Left ventricle myocardium inferior (tissue), 1 donor: ENCODE measurements around the gene CYBC1. TPM values are rescaled to one million over a fixed set of nuclear protein-coding genes. Genes with fewer than 3 reads are reported as not detected.

Experiments
- DNase-seq: peaks from one replicate; pipeline ENCODE4 v3.0.0-alpha.2; 2020
- H3K27ac ChIP-seq: fragments of 200-600 bp; replicated peaks from 2 replicates; pipeline ENCODE4 v1.8.0; 2021
- H3K27me3 ChIP-seq: fragments of 200-600 bp; 2 replicates; pipeline ENCODE4 v1.8.0; 2021; ENCODE audit warnings: low read depth
- H3K36me3 ChIP-seq: fragments of 200-600 bp; 2 replicates; pipeline ENCODE4 v1.8.0; 2021
- H3K4me1 ChIP-seq: fragments of 200-600 bp; 2 replicates; pipeline ENCODE4 v1.8.0; 2021
- H3K4me3 ChIP-seq: fragments of 200-600 bp; 2 replicates; pipeline ENCODE4 v1.8.0; 2021; ENCODE audit warnings: mild to moderate bottlenecking, moderate library complexity
- H3K9me3 ChIP-seq: fragments of 200-600 bp; replicated peaks from 2 replicates; pipeline ENCODE4 v1.8.0; 2021
- intact Hi-C: fragments of 100-400 bp; cut with micrococcal nuclease; formaldehyde crosslinking; loops from one replicate; pipeline ENCODE4 v1.11.0; 2022
- long read RNA-seq: library from polyadenylated mRNA; unstranded; transcript quantifications from one replicate; pipeline ENCODE4 v2.0.0, GENCODE V29; 2021
- total RNA-seq: library from RNA; stranded (reverse); fragmentation: NEBNext Ultra II Directional; extraction: Animal tissue kit (Norgen Biotek cat#: 25700); gene quantifications from one replicate; pipeline ENCODE4 v1.2.1, GENCODE V29; 2021
- TF ChIP-seq, protein P1 (sequence below): fragments of 200-600 bp; IDR thresholded peaks from 2 replicates; pipeline ENCODE4 v1.8.0; 2021; ENCODE audit warnings: antibody characterized with exemption, mild to moderate bottlenecking, borderline replicate concordance
- donor health status: DM: no; HTN: yes; CAD: no; lungs with severe emphysema.

Gene CYBC1
- total RNA-seq = 23.8 TPM
- long read RNA-seq, full-length matches to known transcripts = 34 of 53 reads
- long read RNA-seq, partial matches to known transcripts = 9 of 53 reads
- long read RNA-seq, other reads (novel, unspliced or antisense) = 10 of 53 reads

DNA sequence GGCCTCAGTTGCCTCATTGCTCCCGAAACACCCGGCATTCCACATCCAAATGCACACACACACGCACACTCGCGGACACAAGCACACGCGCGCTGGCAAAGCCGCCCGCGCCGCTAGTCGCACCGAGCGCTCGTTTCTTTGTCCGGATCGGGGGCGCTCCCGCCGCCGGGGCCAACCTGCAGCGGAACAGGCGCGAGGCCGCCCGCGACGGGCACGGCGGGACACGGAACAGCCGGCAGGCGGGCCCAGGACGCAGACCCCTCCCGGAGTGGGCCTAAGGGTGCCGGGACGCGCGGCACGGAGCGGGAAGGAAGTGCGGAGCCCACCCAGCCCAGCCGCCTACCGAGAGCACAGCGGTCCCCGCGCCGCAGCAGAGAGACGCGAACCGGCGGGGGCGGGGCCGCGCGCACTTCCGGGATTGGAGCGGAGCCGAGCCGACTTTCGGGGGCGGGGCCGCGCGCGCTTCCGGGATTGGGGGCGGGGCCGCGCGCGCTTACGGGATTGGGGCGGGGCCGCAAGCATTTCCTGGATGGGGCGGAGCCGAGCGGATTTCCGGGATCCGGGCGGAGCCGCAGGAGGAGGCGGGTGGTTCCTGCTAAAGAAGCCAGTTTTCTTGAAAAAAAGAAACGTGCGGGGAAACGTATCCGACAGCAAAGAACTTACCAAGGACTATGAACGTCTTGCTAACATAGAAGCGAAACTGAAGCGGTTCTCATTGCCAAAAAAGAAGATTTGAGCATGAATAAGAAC is at the start of gene CYBC1:
Gene CYBC1 (minus strand): TSS at position 396 of the 750 bp plus-strand sequence. CDS start 1,498 bp downstream, outside the sequence.
- Histone ChIP-seq H3K27ac (peak within 1 kb of the TSS; percentile 93), H3K27me3 (no peaks in the 10 kb centered on the region), H3K4me1 (peaks cover 40% of the 10 kb centered on the region), H3K9me3 (no peaks in the 10 kb centered on the region), H3K4me3 (peak within 1 kb of the TSS; percentile 87), H3K36me3 (no peaks in the 10 kb centered on the region)
- intact Hi-C loops = no loop called here
- TF ChIP-seq, protein P1, sequence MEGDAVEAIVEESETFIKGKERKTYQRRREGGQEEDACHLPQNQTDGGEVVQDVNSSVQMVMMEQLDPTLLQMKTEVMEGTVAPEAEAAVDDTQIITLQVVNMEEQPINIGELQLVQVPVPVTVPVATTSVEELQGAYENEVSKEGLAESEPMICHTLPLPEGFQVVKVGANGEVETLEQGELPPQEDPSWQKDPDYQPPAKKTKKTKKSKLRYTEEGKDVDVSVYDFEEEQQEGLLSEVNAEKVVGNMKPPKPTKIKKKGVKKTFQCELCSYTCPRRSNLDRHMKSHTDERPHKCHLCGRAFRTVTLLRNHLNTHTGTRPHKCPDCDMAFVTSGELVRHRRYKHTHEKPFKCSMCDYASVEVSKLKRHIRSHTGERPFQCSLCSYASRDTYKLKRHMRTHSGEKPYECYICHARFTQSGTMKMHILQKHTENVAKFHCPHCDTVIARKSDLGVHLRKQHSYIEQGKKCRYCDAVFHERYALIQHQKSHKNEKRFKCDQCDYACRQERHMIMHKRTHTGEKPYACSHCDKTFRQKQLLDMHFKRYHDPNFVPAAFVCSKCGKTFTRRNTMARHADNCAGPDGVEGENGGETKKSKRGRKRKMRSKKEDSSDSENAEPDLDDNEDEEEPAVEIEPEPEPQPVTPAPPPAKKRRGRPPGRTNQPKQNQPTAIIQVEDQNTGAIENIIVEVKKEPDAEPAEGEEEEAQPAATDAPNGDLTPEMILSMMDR = peak; percentile 13
- peak; percentile 93 for DNase-seq

DNA sequence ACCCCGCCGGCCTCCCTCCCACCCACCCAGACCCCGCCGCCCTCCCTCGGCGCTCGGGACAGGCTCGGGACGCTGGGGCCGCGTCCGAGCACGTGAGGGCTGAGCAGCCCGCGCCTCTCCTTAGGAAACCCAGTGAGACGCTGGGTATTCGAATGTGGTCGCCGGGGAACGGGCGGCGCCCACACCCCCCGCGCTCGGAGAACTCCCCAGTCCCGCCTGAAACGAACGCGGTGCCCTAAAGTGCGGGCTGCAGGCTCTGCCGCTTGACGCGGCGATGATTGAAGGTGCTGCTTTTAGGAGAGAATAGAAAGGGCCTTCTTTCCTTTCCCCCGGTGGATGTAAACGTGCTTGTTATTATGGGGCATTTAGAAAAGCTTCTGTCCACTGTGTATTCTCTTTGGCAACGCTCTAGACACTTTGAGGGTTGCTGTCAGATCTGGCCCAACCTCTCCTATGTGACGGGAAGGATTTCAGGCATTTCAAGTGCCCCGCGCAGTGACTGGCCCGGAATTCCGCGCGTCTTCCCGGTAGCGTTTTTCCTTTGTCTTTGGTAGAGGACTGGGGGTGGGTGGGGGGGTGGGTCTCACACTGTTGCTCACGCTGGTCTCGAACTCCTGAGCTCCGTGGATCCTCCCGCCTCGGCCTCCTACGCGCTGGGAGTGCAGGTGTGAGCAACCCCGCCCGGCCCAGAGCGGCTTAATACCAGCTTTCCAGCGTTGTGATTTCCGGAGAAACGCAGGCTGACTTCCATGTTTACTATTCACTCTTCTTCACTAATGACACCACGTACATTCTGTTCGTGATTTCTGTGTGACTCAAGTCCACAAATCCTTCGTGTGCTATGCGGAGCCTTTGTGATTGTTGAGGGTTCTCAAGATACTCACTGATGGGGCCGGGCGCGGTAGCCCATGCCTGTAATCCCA is 47.2 kb upstream of the CYBC1 start:
- Histone ChIP-seq H3K27ac (peak overlapping the region; percentile 86), H3K4me3 (peak overlapping the region; percentile 68), H3K9me3 (no peaks in the 10 kb centered on the region), H3K36me3 (no peaks in the 10 kb centered on the region), H3K4me1 (peaks cover 28% of the 10 kb centered on the region), H3K27me3 (no peaks in the 10 kb centered on the region)
- DNase-seq = no peak
- intact Hi-C loops = loop anchor here (10.0 kb wide), 1 partner anchor 57 kb away; no protein-coding TSS in a partner anchor
- TF ChIP-seq, protein P1 = no peak

DNA sequence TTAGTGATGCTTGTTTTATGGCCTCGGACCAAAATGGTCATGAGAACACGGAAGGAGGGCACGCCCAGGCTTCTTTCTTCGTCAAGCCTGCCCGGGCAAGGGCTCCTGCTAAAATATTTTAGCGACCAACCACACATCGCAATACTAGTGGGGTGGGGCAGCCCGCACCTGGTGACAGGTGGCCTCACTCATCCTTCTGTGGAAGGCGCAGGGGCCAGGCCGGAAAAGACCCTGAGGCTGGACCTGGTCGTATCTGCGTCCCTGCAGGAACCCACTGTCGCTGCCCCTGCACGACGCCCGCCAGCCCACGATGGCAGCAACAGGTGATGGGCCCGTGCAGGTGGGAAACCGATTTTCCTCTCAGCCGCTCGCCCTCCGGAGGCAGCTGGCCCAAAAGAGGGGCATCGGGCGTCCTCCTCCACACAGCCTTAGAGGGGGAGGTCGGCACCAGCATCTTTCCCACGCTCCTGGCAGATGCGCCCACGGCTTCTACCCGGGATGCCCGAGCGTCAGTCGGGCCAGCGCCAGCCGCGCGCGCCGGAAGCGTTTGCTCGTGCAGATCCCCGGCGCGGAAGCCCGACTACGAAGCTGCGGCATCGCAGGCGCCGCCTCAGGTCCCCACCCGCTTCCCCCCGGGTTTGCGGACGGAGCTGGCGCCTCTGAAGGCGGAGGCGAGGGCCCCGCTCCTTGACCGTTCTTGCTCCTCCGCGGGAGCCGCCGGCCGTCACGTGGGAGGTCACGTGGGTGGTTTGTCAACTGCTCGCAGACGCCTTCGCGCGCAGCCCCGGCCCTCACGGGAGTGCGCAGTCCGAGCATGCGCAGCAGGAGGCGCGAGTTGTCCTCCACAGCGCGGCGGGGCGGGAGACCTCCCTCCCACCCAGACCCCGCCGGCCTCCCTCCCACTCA is 46.2 kb upstream of the CYBC1 start:
- Histone ChIP-seq H3K27ac (peak overlapping the region; percentile 86), H3K27me3 (no peaks in the 10 kb centered on the region), H3K4me1 (peaks cover 28% of the 10 kb centered on the region), H3K36me3 (no peaks in the 10 kb centered on the region), H3K4me3 (peak overlapping the region; percentile 68), H3K9me3 (no peaks in the 10 kb centered on the region)
- TF ChIP-seq, protein P1 = no peak
- DNase-seq = peak; percentile 98
- intact Hi-C loops = loop anchor here (10.0 kb wide), 1 partner anchor 58 kb away; no protein-coding TSS in a partner anchor

DNA sequence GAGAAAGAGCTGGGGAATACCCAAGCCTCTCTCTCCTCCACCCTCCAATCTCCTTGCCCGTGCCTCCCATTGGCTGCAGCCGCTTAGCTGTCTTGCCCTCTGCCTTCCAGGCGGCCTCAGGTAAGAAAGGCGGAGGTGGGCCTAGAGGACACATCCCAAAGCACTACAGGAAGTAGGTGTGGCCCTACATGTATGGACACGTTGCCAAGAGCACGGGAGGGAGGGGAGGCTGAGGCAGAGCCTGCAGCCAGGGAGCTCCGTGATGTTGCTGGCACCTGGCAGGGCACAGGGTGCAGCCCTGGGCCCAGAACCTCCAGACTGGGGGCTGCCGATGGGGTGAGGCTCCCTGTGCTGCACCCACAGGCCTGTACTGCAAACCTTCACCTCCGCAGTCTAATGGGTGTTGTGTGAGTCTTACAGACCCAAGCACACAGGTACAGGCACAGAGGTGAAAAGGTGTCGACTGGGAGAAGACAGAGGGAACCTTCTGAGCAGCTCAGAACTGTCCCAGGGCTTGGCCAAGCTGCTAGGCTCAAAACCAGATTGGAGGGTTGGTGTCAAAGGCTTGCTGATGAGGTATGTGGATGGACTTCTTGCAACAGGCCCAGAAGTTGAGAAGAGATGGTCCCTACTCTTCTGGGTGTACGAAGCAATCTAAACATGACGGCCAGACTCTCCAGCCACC is 45.4 kb upstream of the CYBC1 start:
- Histone ChIP-seq H3K36me3 (no peaks in the 10 kb centered on the region), H3K9me3 (no peaks in the 10 kb centered on the region), H3K27me3 (no peaks in the 10 kb centered on the region), H3K4me1 (peaks cover 28% of the 10 kb centered on the region), H3K27ac (peak overlapping the region; percentile 86), H3K4me3 (peak overlapping the region; percentile 68)
- DNase-seq = no peak
- TF ChIP-seq, protein P1 = no peak
- intact Hi-C loops = loop anchor here (10.0 kb wide), 1 partner anchor 59 kb away; no protein-coding TSS in a partner anchor
